Measurements from ENCODE around the gene MIER2.

DNA sequence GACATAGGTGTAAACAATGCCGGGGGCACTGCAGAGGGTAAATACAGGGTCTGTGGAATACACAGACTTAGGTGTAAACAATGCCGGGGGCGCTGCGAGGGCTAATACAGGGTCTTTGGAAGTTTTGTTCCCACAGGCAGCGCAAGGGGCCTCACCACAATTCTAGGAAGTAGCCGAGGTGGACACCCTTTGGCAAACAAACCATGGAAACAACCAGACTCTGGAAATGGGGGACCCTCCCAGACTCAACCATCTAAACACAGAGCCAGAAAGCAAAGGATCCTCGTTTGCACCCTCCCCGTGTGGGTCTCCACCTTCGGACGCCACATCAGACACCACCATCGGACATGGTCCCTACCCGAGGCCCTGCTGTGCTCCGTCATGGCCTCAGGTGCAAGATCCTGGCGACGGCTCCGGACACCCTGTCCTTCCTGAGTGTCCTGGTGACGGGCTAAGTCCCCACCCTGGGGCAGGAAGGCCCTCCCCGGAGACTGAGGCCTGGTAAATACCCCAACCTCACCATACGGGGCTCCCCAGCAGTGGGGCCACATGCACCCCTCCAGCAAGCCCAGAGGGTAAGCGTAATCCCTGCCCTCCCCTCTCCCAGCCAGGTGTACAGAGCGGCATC, 36.7 kb downstream of the MIER2 start:
- TF ChIP-seq CTCF (IDR thresholded peaks at IDR 0.05) (no peak), EZH2 (IDR thresholded peaks at IDR 0.05; ENCODE audit: borderline replicate concordance, insufficient read depth, low read depth, low read length, poor library complexity, severe bottlenecking) (no peak)

All from B cell (primary cell).